Amniotic stem cell (primary cell): ENCODE data around the gene TSPO.

Experiments used
- DNase-seq: peaks from one replicate; lab custom pipeline; 2025; lab: John Stamatoyannopoulos, UW

TSPO gene

DNA sequence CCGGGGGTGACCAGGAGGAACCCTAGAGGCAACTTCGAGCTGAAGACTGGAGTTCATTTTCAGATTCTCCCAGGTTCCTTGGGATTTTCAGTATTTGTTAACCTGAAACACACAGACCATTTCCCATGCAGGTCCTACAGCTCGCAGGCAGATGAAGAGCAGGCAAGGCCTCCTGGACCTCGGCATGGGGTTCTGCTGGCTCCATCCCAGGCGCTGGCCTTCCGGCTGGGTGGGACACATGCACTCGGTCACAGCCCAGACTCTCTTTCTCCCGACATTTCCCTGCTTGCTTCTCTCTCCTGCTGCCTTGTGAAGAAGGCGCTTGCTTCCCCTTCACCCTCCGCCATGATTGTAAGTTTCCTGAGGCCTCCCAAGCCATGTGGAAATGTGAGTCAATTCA lies 51.0 kb downstream of the TSPO start:
- DNase-seq: no peak

DNA sequence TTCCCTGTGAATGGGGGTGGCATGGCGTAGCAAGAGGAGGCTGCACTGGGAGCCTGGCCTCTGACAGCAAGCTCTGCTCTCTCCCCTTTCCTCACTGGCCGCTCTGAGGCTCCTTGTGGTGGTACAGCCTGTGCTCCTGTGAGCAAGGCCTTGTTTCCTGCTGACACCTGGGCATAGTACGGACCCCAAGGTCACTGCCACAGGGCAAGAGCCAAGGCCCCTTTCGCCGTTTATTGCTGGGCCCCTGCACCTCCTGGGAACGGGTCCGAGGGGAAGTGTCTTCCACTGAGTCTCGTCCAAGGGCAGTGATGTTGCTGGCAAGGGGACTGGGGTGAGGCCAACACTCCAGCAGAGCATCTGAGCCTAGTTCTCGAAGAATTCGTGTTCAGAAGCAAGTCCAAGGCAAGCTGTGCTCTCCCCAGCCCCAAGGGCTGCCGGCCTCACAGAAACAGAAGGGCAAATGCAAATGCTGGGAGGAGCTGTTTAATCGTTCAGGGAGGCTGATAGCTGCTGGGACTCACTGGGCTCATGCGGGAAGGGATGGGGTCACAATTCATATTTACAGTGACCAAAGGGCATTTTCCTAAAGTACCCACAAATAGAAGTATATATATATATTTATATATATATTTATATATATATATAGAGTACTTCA lies 51.5 kb downstream of the TSPO start:
- no peak for DNase-seq

DNA sequence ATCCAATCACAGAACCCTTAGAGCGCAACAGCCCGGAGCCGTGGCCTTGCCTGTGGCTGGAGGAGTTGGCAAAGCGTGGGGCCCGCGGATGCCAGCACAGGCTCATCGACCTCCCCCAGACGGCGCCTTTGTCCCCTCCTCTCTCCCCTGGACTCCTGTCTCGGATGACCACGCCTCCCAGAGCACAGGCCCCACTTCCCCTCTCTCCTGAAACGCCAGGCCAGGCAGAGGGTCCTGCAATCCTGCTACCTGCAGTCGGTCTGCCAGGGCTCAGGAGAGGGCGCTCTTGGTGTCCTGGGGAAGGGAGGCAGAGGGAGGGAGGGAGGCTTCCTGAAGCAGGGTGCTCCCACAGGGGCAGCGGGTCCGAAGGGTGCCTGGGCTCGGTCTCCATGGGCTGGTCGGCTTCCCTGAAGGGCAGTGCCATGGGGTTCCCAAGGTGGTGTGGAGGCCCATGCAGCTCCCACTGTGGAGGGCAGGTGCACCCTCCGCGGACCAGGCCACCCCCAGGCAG lies 52.2 kb downstream of the TSPO start:
- no peak for DNase-seq

DNA sequence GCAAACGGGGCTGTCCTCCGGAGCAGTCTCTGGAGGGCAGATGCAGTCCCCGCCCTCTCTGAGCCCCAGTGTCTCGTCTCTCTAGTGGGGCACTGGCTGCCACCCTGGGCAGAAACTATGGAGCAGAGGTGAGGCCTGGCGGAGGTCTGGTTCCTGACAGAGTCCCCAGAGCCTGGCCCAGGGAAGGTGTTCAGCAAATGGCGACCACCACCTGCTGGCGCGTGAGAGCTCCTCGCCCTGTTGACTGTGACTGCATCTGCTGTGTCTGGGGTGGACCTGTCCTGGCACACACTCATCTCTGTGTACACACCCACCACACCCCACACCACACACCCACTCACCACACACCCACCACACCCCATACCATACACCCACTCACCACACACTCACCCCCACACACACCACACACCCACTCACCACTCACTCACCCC lies 53.9 kb downstream of the TSPO start:
- DNase-seq: no peak

DNA sequence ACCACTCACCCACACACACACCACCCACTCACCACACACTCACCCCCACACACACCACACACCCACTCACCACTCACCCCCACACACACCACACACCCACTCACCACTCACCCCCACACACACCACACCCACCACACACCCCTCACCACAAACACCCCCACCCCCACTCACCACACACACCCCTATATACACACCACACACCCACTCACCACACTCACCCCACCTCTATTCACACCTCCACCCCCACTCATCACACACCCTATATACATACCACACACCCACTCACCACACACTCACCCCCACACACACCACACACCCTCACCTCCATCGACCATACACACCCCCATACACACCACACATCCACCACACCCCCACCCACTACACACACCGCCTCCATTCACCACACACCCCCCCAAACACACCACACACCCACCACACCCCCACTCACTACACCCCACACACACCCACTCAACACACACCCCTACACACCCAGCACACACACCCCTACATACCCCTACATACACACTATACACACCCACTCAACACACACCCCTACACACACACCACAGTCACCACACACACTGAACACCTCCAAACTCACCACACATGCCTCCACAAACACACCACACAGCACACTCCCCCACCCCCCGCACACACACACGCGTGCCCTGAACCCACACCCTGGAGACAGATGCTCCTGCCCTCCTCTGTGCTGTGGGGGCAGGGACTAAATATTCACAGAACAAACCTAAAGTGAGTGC lies 54.6 kb downstream of the TSPO start:
- DNase-seq: no peak

DNA sequence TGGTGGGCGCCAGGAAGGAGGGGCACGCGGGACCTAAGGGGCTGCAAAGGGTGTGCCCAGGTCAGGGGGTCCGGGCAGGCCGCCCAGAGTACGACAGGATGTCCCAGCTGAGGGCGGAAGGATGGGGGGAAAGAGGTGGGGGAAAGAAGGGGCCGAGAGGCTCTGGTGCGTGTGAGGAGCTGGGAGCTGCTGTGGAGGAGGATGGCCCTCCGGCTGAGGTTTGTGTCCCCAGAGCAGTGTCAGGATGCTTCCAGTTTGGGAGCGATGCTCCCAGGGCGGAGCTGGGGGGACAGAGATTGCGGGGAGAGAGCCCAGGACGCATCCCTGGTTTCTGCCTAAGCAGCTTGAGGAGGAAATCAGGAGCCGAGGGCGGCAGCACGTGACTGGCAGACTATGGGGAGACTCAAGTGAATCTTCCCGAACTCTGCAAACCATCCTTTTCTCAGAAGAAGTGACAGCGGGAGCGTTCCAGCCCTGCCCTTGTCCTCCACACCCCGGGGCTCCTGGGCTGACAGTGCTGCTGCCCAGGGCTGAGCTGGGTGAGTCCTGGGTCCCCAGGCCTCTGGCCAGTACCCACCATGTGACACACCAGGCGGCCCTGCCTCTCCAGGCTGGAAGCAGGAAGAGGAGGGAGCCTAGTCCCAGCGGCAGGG lies 55.3 kb downstream of the TSPO start:
- no peak for DNase-seq

DNA sequence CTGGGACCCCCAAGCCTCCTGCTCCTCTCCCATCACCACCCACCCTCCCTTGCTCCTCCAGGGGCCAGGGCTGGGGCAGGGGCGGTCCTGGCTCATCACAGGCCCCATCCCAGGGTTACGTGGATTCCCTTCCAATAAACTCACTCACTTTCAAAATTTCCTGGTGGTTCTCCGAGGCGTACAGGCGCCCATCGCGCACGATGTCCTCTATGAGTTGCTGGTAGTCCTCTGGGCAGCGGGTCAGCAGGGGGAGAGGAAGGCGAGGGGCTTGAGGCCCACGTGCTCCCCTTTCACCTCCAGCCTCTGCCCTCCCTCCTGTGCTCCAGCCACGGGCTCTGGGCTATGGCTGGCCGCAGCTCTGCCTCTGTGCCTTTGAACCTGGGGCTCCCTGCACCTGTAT lies 56.0 kb downstream of the TSPO start:
- no peak for DNase-seq

DNA sequence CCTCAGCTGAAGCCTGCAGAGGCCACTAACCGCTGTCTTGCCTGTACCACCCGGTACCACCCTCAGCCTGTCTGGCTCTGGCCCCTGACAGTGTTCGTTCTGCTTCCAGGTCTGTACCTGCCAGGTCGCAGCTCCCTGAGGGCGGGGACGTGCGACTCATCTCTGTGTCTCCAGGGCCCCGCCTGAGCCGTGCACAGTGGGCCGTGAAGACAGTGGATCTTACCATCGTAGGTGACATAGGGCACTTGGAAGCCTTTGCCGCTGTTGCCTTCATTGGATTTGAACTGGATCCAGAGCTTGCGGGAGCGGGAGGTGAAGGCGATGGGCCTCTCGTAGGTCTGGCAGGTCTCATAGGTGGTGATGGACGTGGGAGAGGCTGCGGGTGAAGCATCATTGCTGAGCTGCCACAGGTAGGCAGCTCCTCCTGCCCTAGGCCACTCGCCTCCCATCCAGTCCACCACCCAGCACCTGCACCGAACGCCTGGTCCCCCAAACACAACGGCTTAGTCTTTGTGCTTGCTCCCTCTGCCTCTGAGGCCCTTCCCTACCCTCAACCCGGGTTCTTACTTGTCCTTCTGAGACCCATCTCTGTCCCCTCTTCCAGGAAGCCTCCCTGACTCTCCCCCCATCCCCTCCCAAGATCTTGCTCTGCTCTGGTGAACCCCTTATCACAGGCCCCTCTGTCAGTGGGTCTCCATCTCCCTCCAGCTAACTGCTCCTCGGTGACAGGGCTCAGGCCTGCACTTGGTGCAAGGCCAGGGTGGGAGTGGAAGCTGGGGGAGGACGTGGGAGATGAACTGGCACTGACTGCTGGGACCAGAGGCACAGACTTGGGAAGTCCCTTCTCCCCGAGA lies 56.7 kb downstream of the TSPO start:
- no peak for DNase-seq

DNA sequence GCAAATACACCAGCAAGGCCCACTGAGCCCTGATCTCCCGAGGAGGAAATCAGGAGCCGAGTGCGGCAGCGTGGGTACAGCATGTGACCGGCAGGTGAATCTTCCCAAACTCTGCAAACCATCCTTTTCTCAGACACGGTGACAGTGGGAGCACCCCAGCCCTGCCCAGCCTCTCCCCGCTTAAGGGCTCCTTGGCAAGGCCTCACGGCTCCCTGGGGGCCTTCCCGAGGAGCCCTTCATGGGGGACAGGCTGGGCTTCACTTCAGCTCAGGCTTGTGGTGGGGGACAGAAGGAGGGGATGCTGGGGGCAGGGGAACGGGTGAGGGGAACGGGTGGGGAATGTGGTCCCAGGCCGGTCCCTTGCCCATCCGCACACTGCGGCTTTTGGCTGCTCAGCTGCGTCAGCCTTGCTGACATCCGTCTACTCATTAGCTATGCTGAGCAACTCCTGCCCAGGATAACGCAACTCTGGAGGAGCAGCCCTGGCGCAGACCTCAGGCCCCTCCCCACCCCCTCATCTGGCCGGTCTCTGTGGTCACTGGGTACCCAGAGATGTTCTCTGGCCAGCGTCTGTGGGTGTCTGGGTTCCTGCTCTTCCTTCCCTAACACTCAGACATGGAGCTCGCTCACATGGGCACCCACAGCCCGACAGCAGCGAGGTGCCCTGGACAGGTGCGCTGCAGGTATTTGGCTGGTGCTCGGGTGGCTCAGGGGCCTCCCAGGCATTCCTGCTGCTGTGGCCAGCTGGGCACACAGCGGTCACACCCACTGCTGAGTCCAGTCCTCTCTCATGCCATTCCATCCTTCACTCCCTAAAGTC lies 57.6 kb downstream of the TSPO start:
- no peak for DNase-seq

DNA sequence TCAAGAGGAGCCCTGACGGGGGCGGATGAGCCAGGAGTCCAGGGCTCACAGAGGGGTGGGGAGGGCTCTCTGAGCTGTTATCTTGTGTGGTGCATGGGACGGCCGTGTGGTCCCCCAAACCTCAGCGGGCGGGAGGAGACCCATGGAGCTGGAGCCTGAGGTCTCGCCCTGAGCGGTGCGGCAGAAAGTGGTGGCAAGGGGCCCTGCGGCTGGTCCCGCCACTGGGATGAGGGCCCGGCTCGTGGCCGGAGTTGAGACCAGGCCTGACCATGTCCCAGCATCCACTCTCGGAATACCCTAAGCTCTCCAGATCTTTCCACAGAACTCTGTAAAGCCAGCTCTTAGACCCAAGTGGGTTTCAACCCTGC lies 58.1 kb downstream of the TSPO start:
- no peak for DNase-seq

DNA sequence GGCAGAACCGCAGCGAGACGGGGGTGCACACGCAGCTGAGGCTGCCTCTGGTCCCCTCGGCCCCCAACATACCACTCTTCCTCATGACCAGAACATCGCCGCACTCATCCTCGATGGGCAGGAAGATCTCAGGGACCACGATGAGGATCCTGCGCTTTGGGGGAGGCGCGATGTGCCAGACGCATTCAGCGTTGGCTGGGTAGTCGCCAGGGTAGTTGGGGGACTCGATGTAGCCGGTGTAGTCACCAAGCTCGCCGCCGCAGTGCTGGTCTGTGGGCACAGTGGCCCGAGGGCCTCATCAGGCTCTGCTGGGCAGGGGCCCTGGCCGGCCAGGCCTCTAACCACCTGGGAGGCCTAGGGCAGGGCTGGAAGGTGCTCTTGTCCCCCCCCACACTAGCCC lies 58.6 kb downstream of the TSPO start:
- DNase-seq: no peak

DNA sequence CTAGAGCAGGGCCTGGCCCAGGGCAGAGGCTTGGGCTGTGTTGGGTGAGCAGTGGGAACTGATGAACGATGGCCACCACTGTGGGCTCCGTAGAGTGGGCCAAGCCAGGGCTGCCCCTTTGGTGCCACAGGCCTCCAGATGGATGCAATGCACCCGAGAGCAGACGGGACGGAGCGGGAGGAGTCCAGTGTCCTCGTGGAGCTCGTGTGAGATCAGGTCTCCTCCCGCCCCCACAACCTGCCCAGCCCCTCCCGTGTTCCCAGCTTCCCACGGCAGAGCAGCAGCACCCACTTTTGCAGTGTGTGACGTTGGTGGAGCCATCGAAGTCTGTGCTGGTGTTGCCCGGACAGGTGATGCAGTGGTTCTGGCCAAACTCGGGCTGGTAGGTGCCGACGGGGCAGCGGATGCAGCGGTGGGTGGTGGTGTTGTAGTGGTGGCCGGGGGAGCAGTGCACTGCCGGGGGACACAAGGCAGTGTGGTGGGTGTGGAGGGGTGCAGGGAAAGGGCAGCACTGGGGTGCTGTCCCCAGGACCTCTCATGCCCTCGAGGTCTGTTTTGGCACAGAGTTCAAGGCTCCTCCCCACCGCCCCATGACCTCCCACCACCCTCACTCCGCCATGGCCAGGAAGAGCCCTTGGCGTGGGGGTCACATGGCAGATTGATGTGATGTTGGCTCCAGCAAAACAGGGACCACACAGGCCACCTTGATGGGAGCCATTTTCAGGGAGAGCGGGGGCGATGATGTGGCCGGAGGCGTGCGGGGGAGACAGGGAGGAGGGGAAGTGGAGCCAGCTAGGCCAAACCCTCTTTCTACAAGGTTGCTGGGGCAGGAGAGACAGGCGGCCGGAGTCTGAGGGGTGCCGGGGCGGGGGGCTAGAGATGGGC lies 59.5 kb downstream of the TSPO start:
- DNase-seq: no peak

DNA sequence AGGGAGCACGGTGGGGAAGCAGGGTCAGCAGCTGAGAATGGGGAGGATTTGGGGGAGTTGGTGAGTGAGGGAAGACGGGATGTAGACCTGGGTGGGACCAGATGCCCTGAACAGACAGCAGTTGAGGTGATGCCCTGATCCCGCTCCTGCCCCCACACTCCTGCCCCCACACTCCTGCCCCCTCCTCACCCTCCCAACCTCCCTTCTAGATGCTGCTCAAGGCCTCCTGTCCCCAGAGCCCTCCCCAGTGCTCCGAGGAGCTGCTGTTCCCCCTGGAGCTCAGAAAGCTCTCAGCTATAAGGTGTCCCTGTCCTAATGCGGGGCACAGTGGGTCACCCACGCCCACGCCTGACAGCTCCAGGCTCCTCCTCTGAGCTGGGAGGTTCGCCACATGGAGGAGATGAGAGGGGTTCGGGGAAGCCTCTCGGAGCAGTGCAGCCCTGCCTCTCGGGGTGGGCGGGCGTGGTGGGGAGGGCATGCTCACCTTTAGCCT lies 60.6 kb downstream of the TSPO start:
- no peak for DNase-seq

DNA sequence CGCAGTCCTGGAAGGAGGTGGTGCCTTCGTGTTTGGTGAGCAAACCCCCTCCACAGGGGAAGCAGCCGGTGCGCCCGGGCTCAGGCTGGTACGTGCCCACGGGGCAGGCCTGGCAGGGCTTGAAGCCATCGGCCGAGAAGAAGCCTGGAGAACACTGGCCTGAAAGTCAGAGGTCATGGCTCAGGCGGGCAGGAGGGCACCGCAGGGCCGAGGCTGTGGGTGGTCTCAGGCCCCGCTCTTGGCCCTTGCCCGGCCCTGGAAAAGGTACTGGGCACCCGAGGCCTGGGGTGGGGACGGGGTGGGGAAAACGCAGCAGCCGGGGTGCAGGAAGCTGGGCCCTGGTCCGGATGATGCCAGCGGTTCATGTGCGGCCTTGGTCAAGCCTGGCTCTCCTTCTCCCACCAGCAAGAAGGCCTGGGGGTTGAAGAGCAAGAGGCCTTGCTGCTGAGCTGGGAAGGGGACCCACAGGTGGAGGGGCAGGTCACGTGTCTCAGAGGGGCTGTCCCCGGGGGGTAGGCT lies 61.1 kb downstream of the TSPO start:
- no peak for DNase-seq
